Astrocyte of the cerebellum (primary cell): ENCODE data around the gene KCTD16.

Experiments used
- DNase-seq: peaks from one replicate; pipeline ENCODE4 v3.0.0-alpha.2; 2011; ENCODE audit warnings: low read depth
- H3K4me3 ChIP-seq: 2 replicates; pipeline ENCODE4 v1.5.1; 2011; ENCODE audit warnings: mild to moderate bottlenecking, low read depth, low read length, moderate library complexity
- CTCF ChIP-seq: IDR thresholded peaks from 2 replicates; pipeline ENCODE4 v1.5.1; 2012; ENCODE audit warnings: low read length, low read depth, moderate library complexity, mild to moderate bottlenecking; ENCODE audit errors: missing control alignments
- in situ Hi-C: cut with HindIII; loops from 2 replicates; pipeline ENCODE4 v1.10.0; 2017; ENCODE audit warnings: low sequenced_read_pairs

KCTD16 gene

GRCh38 chr5:144209361-144209760 lies 38.7 kb downstream of the KCTD16 start:
- TF ChIP-seq CTCF: no peak
- in situ Hi-C loops: no loop called here
- H3K4me3 ChIP-seq: no peak overlapping the region
- DNase-seq: no peak

GRCh38 chr5:144210655-144211054 lies 40.0 kb downstream of the KCTD16 start:
- H3K4me3 ChIP-seq: no peak overlapping the region
- no peak for DNase-seq
- TF ChIP-seq CTCF: no peak
- in situ Hi-C loops: no loop called here

- in situ Hi-C loops: no loop called here
Measured at GRCh38 chr5:144219869-144220268, 49.2 kb downstream of the KCTD16 start.

GRCh38 chr5:144227363-144227999 lies 56.8 kb downstream of the KCTD16 start:
- no peak overlapping the region for H3K4me3 ChIP-seq
- in situ Hi-C loops: no loop called here
- DNase-seq: no peak
- no peak for TF ChIP-seq CTCF

More at GRCh38 chr5:144219869-144220268, 49.2 kb downstream of the KCTD16 start:
- H3K4me3 ChIP-seq: no peak overlapping the region
- no peak for TF ChIP-seq CTCF
- DNase-seq: no peak

GRCh38 chr5:144230806-144231205 lies 60.1 kb downstream of the KCTD16 start:
- DNase-seq: no peak
- H3K4me3 ChIP-seq: no peak overlapping the region
- in situ Hi-C loops: no loop called here
- TF ChIP-seq CTCF: no peak

- in situ Hi-C loops: no loop called here
- no peak for TF ChIP-seq CTCF
Measured at GRCh38 chr5:144232285-144232684, 61.6 kb downstream of the KCTD16 start.

More at GRCh38 chr5:144232285-144232684, 61.6 kb downstream of the KCTD16 start:
- no peak for DNase-seq
- no peak overlapping the region for H3K4me3 ChIP-seq
